H9 (cell line): ENCODE data around the gene PDCL3. TPM values are rescaled to one million over a fixed set of nuclear protein-coding genes. Genes with fewer than 3 reads are reported as not detected.

Source experiments
- DNase-seq: peaks from one replicate; pipeline ENCODE4 v3.0.0-alpha.2; 2017
- H2AFZ ChIP-seq: one replicate; pipeline ENCODE4 v1.6.1; 2013; ENCODE audit warnings: mild to moderate bottlenecking, low read length, control low read depth, moderate library complexity
- H2AK5ac ChIP-seq: 2 replicates; pipeline ENCODE4 v1.6.1; 2013; ENCODE audit warnings: low read length, control low read depth, mixed read lengths; ENCODE audit not compliant: insufficient read length
- H2BK120ac ChIP-seq: one replicate; pipeline ENCODE4 v1.6.1; 2013; ENCODE audit warnings: low read depth, mild to moderate bottlenecking, low read length, control low read depth, inconsistent platforms; ENCODE audit not compliant: poor library complexity, severe bottlenecking
- H2BK12ac ChIP-seq: 2 replicates; pipeline ENCODE4 v1.6.1; 2013; ENCODE audit warnings: low read length, control low read depth, mixed read lengths, low read depth; ENCODE audit not compliant: insufficient read length
- H2BK15ac ChIP-seq: 2 replicates; pipeline ENCODE4 v1.6.1; 2013; ENCODE audit warnings: low read depth, low read length, control low read depth
- H2BK20ac ChIP-seq: one replicate; pipeline ENCODE4 v1.6.1; 2013; ENCODE audit warnings: low read depth, mild to moderate bottlenecking, low read length, control low read depth, inconsistent platforms; ENCODE audit not compliant: poor library complexity, severe bottlenecking
- H2BK5ac ChIP-seq: 2 replicates; pipeline ENCODE4 v1.6.1; 2013; ENCODE audit warnings: low read length, control low read depth, mixed read lengths; ENCODE audit not compliant: insufficient read length
- H3K14ac ChIP-seq: 2 replicates; pipeline ENCODE4 v1.6.1; 2013; ENCODE audit warnings: low read length, control low read depth; ENCODE audit not compliant: insufficient read depth
- H3K18ac ChIP-seq: 2 replicates; pipeline ENCODE4 v1.6.1; 2013; ENCODE audit warnings: low read depth, mild to moderate bottlenecking, mixed read lengths, low read length, control low read depth; ENCODE audit not compliant: insufficient read length
- H3K23ac ChIP-seq: 2 replicates; pipeline ENCODE4 v1.6.1; 2013; ENCODE audit warnings: low read length, control low read depth, mixed read lengths, low read depth; ENCODE audit not compliant: insufficient read length
- H3K23me2 ChIP-seq: 2 replicates; pipeline ENCODE4 v1.6.1; 2013; ENCODE audit warnings: low read depth, mild to moderate bottlenecking, mixed read lengths, low read length, control low read depth; ENCODE audit not compliant: insufficient read length, poor library complexity, severe bottlenecking
- H3K27ac ChIP-seq: 2 replicates; pipeline ENCODE4 v1.5.1; 2013; ENCODE audit warnings: low read length, control low read depth, mixed read lengths, low read depth; ENCODE audit not compliant: insufficient read length
- H3K27me3 ChIP-seq: 2 replicates; pipeline ENCODE4 v1.6.1; 2013; ENCODE audit warnings: low read length, control low read depth, inconsistent platforms; ENCODE audit not compliant: insufficient read depth
- H3K4ac ChIP-seq: 2 replicates; pipeline ENCODE4 v1.6.1; 2013; ENCODE audit warnings: low read depth, mild to moderate bottlenecking, control low read depth, inconsistent platforms, low read length, moderate library complexity
- H3K4me1 ChIP-seq: 2 replicates; pipeline ENCODE4 v1.6.1; 2013; ENCODE audit warnings: low read length, control low read depth, inconsistent platforms; ENCODE audit not compliant: insufficient read depth
- H3K4me2 ChIP-seq: 2 replicates; pipeline ENCODE4 v1.6.1; 2013; ENCODE audit warnings: low read length, control low read depth, mixed read lengths; ENCODE audit not compliant: insufficient read length, insufficient read depth
- H3K56ac ChIP-seq: 2 replicates; pipeline ENCODE4 v1.6.1; 2013; ENCODE audit warnings: low read depth, mild to moderate bottlenecking, mixed read lengths, low read length, control low read depth; ENCODE audit not compliant: insufficient read length
- H3K79me1 ChIP-seq: 2 replicates; pipeline ENCODE4 v1.6.1; 2013; ENCODE audit warnings: low read depth, mild to moderate bottlenecking, moderate library complexity, low read length, control low read depth, inconsistent platforms; ENCODE audit not compliant: insufficient read depth, poor library complexity, severe bottlenecking
- H3K79me2 ChIP-seq: 2 replicates; pipeline ENCODE4 v1.6.1; 2013; ENCODE audit warnings: low read length, control low read depth, inconsistent platforms; ENCODE audit not compliant: insufficient read depth
- H3K9ac ChIP-seq: 2 replicates; pipeline ENCODE4 v1.6.1; 2013; ENCODE audit warnings: low read length, control low read depth, mixed read lengths; ENCODE audit not compliant: insufficient read length; ENCODE audit errors: extremely low read depth
- H3K9me3 ChIP-seq: one replicate; pipeline ENCODE4 v1.6.1; 2013; ENCODE audit warnings: low read depth, low read length, inconsistent platforms; ENCODE audit not compliant: control insufficient read depth
- H3T11ph ChIP-seq: one replicate; pipeline ENCODE4 v1.6.1; 2013; ENCODE audit warnings: mild to moderate bottlenecking, low read length, control low read depth, inconsistent platforms
- H4K20me1 ChIP-seq: one replicate; pipeline ENCODE4 v1.6.1; 2013; ENCODE audit not compliant: control insufficient read depth, insufficient read length, insufficient read depth
- H4K5ac ChIP-seq: 2 replicates; pipeline ENCODE4 v1.6.1; 2013; ENCODE audit warnings: low read depth, mild to moderate bottlenecking, mixed read lengths, low read length, control low read depth; ENCODE audit not compliant: insufficient read length
- H4K8ac ChIP-seq: replicated peaks from 2 replicates; pipeline ENCODE4 v1.6.1; 2013; ENCODE audit warnings: low read length, control low read depth, mixed read lengths, low read depth; ENCODE audit not compliant: insufficient read length
- H4K91ac ChIP-seq: 2 replicates; pipeline ENCODE4 v1.6.1; 2013; ENCODE audit warnings: low read depth, mild to moderate bottlenecking, moderate library complexity, mixed read lengths, low read length, control low read depth; ENCODE audit not compliant: insufficient read length
- H3K27ac Mint-ChIP-seq, 3 experiments: 2 replicates in 2 of 3; 3 replicates in 1 of 3; pipeline ENCODE4 v1.8.0; 2020 to 2021; ENCODE audit warnings: mixed read lengths in 3 of 3, mild to moderate bottlenecking in 1 of 3, moderate library complexity in 1 of 3
- H3K27me3 Mint-ChIP-seq: 2 replicates; pipeline ENCODE4 v1.8.0; 2021; ENCODE audit warnings: low read depth, mild to moderate bottlenecking, moderate library complexity, mixed read lengths
- H3K36me3 Mint-ChIP-seq, 3 experiments: 2 replicates in 2 of 3; 3 replicates in 1 of 3; pipeline ENCODE4 v1.8.0; 2020 to 2021; ENCODE audit warnings: low read depth in 3 of 3, mixed read lengths in 3 of 3; ENCODE audit not compliant: insufficient read depth in 1 of 3
- H3K4me1 Mint-ChIP-seq, 2 experiments: 2 replicates each; pipeline ENCODE4 v1.8.0; 2020; ENCODE audit warnings: mixed read lengths in 2 of 2
- H3K4me3 Mint-ChIP-seq, 2 experiments: 2 replicates in 1 of 2; 3 replicates in 1 of 2; pipeline ENCODE4 v1.8.0; 2020 to 2021; ENCODE audit warnings: mild to moderate bottlenecking in 2 of 2, mixed read lengths in 2 of 2, moderate library complexity in 1 of 2
- H3K9me3 Mint-ChIP-seq, 2 experiments: 2 replicates in 1 of 2; 3 replicates in 1 of 2; pipeline ENCODE4 v1.8.0; 2020; ENCODE audit warnings: mild to moderate bottlenecking in 2 of 2, mixed read lengths in 2 of 2, moderate library complexity in 1 of 2
- WGBS: extraction: QIAGEN DNeasy Blood & Tissue Kit; methylation state at CpG from one replicate; pipeline ENCODE4 v1.1.7; 2013; ENCODE audit warnings: missing lambda C conversion rate, low lambda C conversion rate, mixed read lengths; ENCODE audit not compliant: insufficient read length; ENCODE audit errors: extremely low coverage; 5-methylcytosine and 5-hydroxymethylcytosine counted together
- total RNA-seq: library from RNA; stranded (reverse); gene quantifications from 2 replicates; pipeline ENCODE4 v1.2.1, GENCODE V29; 2021
- TF ChIP-seq, protein P1 (sequence below): fragments of 200-600 bp; sonication (generic); conservative IDR thresholded peaks from 3 replicates; pipeline ENCODE4 v1.8.0; 2021; ENCODE audit warnings: antibody characterized with exemption, mild to moderate bottlenecking

The PDCL3 gene
- total RNA-seq, 1 experiment from 2014 or later: 39.4 TPM

DNA sequence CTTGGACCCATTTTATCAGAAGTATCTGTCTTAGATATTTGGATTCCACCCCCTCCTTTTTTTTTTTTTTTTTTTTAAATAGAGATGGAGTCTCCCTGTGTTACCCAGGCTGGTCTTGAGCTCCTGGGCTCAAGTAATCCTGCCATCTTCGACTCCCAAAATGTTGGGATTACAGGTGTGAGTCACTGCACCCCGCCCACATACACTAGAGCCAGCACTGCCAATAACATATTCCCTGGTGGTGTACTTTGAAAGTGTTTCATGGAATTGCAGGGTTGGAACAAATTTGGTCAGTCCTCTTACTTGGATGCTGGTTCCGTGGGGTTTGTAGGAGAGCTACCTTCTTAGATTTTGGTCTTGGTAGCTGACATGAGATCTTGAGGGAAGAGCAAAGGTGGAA, 15.0 kb downstream of the PDCL3 start:
- H4K8ac ChIP-seq: no peak overlapping the region
- H2BK15ac ChIP-seq: no peak overlapping the region
- H3K27ac Mint-ChIP-seq: peak overlapping the region in 1 of 3 experiments; percentile 55; a peak in 2 of 7 replicates
- H3K9me3 ChIP-seq: no peaks in the 10 kb centered on the region
- no peak overlapping the region for H2BK20ac ChIP-seq
- no peaks in the 10 kb centered on the region for H4K20me1 ChIP-seq
- H3K18ac ChIP-seq: no peak overlapping the region
- H2BK5ac ChIP-seq: no peak overlapping the region
- H3K27me3 ChIP-seq: no peaks in the 10 kb centered on the region
- H3K4me2 ChIP-seq: no peak overlapping the region
- H3K79me1 ChIP-seq: no peaks in the 10 kb centered on the region
- no peak overlapping the region for H3K27ac ChIP-seq
- H3K4me1 Mint-ChIP-seq: no peaks in the 10 kb centered on the region
- DNase-seq: no peak
- TF ChIP-seq, protein P1, sequence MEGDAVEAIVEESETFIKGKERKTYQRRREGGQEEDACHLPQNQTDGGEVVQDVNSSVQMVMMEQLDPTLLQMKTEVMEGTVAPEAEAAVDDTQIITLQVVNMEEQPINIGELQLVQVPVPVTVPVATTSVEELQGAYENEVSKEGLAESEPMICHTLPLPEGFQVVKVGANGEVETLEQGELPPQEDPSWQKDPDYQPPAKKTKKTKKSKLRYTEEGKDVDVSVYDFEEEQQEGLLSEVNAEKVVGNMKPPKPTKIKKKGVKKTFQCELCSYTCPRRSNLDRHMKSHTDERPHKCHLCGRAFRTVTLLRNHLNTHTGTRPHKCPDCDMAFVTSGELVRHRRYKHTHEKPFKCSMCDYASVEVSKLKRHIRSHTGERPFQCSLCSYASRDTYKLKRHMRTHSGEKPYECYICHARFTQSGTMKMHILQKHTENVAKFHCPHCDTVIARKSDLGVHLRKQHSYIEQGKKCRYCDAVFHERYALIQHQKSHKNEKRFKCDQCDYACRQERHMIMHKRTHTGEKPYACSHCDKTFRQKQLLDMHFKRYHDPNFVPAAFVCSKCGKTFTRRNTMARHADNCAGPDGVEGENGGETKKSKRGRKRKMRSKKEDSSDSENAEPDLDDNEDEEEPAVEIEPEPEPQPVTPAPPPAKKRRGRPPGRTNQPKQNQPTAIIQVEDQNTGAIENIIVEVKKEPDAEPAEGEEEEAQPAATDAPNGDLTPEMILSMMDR: no peak
- H2AFZ ChIP-seq: no peak overlapping the region
- no peak overlapping the region for H2BK120ac ChIP-seq
- no peak overlapping the region for H3K4ac ChIP-seq
- no peak overlapping the region for H4K91ac ChIP-seq
- H3K4me3 Mint-ChIP-seq: no peak overlapping the region
- no peaks in the 10 kb centered on the region for H3K9me3 Mint-ChIP-seq
- no peaks in the 10 kb centered on the region for H3K79me2 ChIP-seq
- no peak overlapping the region for H3T11ph ChIP-seq
- no peaks in the 10 kb centered on the region for H3K4me1 ChIP-seq
- no CpG with 5 or more reads among the region's 3 CpGs for WGBS
- H3K36me3 Mint-ChIP-seq: peaks cover 9 to 38% (median 20%) of the 10 kb centered on the region in 3 experiments; a peak in 6 of 7 replicates
- H3K9ac ChIP-seq: no peak overlapping the region
- H3K56ac ChIP-seq: no peak overlapping the region
- H3K27me3 Mint-ChIP-seq: no peaks in the 10 kb centered on the region
- no peak overlapping the region for H2AK5ac ChIP-seq
- no peak overlapping the region for H4K5ac ChIP-seq
- H2BK12ac ChIP-seq: no peak overlapping the region
- no peak overlapping the region for H3K14ac ChIP-seq
- no peaks in the 10 kb centered on the region for H3K23me2 ChIP-seq
- no peak overlapping the region for H3K23ac ChIP-seq
